NCI-H2227 (cell line): ENCODE results near the gene DCUN1D1.

ENCODE experiments used
- DNase-seq: peaks from one replicate; lab custom pipeline; 2025; ENCODE audit not compliant: unreplicated experiment; lab: John Stamatoyannopoulos, UW

DCUN1D1 gene

DNA sequence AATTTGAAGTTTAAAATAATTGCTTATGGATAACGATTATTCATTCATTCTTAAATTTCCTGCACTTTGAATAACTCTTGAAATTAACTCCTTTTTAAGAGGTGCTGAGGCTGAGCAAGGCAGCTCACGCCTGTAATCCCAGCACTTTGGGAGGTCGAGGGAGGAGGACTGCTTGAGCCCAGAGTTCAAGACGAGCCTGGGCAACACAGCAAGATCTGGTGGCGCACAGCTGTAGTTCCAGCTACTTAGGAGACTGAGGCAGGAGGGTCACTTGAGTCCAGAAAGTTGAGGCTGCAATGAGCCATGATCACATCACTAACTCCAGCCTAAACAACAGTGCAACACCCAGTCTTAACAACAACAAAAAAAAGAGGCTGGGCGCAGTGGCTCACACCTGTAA, 8.0 kb downstream of the DCUN1D1 start:
- no peak for DNase-seq

GRCh38 chr3:182971637-182972036, 8.7 kb downstream of the DCUN1D1 start:
- DNase-seq: no peak

DNA sequence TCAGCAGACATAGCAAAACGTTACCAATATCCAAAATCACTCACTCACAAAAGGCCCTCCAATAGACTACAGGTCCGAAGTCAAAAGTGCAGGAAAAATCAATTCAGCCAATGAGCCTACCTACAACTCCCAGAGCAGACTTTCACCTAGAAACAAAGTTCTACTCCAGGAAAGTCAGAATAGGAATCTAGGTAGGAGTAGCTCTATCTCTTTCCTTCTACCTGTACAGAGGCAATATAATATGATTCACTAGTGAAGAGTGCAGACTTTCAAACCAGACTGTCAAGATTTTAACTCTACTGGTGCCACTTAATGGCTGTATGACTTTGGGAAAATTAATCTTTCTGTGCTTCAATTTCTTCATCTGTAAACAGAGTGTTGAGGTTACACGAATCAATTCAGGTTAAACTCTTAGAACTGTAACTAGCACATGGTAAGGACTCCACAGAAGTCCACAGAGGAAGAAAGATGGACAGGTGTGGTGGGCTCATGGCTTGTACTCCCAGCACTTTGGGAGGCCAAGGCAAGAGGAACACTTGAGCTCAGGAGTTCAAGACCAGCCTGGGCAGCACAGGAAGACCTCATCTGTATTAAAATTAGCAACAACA, 9.4 kb downstream of the DCUN1D1 start:
- DNase-seq: no peak

GRCh38 chr3:182969853-182970252, 10.5 kb downstream of the DCUN1D1 start:
- no peak for DNase-seq

- no peak for DNase-seq
Observed at GRCh38 chr3:182969277-182969676, 11.1 kb downstream of the DCUN1D1 start.

DNA sequence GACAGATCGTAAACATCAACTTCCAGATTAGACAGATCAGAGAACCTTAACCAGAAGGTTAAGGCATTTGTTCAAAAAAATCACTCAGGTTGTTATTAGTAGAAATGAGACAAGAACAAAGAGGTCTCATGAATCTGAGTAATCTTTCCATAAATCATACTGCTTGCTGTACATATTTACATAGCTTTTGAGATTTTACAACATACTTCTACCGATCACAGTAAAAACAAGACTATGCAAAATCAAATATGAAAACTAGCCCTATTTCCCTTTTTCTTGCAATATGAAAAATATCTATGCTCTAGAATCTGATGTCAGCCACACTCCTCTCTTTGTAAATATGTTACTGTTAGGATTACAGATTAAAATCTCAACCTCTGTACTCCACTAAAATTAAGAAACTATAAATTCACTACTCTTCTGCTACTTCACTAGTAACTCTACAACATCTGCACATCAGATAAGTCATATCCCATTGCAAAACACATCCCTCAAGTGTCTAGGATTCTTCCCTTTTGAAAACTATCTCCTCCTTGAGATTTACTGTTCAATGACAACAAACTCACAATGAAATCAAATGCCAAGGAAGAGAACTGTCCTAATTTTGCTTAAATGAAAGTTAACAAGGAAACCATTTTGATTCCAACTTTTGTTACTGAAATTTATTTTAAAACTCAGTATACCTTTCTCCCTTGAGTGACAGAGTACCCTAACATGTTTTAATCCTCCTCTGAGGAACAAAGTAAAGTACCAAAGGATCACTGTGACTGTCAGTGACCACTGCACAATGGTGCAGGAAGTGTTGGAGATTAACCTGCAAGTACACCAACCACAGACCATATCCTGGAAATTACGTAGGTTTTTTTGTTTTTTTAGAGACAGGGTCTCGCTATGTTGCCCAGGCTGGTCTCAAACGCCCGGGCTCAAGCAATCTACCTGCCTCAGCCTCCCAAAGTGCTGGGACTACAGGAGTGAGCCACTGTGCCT, 12.8 kb downstream of the DCUN1D1 start:
- no peak for DNase-seq

DNA sequence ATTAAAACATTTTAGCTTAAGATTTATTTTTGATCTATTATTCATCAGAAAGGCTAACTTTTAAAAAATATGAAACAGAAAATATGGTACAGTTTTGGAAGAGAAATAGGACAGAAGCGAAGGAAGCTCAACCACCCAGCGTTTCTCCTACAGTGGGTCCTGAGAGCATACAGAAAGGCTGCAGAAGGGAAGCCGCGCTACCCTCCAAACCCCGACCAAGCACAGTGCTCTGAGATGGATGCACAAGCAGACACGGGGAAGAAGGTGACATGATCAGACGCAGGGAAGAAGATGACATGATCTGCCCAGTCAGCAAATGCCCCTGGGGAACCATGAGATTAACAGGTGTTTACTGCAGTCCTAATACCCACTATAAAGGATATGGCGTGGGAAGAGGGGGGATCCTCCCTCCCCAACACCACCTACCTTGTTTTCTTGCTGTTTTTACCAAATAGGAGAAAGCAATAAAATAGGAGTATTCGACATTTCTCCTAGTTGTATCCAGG, 14.4 kb downstream of the DCUN1D1 start:
- DNase-seq: no peak

- DNase-seq: no peak
Observed at GRCh38 chr3:182964179-182964578, 16.2 kb downstream of the DCUN1D1 start.

DNA sequence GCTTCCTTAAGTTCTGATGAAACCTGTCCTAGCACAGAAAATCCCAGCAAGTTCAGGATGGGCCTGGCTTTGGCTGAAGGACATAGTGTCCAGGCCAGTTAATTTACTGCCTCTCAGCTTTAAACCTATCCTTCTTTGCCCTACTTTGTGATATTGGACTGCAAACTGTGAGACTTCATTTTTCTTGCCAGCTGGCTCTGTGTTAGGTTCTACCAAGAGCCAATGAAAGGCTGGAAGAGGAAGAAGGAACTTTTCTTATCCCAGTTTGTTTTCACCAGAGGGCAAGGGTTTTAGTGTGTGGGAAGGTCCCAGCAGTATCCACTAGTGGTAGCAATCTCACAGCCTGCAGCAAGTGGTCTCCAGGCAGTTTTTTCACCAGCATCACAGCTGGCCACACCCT, 18.2 kb downstream of the DCUN1D1 start:
- no peak for DNase-seq

- DNase-seq: peak; percentile 90
Observed at GRCh38 chr3:182959474-182960350, 20.6 kb downstream of the DCUN1D1 start.

DNA sequence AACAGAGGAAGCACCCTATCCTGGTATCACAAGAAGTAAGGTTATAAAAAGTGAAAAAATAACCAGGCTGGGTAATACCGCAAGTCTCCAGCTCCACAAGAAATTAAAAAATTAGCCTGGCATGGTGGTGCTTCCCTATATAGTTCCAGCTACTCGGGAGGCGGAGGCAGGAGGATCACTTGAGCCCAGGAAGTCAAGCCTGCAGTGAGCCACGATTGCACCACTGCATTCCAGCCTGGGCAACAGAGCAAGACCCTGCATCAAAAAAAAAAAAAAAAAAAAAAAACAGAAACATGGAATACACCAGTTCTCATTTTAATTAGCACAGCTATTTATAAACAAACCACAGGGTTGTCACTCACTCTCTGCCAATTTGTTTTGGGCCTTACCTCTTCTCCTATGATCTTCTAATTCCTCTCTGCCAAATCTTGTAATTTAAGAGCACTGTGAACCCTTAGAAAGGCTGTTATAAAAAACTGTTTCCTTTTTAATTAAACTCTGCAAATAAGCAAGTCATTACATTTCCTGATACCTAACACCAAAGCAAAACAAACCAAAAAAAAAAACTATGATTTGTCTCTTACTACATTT, 22.6 kb downstream of the DCUN1D1 start:
- DNase-seq: no peak

DNA sequence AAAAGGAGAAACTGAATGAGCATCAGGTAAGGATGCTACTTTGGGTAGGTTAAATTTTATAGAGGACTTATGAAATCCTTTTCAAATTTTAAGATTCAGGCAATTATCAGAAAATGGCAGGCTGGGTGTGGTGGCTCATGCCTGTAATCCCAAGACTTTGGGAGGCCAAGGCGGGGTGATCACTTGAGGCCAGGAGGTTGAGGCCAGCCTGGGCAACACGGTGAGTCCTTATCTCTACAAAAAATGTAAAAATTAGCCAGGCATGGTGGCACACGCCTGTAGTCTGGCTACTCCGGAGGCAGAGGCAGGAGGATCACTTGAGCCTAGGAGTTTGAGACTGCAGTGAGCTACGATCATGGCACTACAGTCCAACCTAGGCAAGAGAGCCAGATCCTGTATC, 23.1 kb downstream of the DCUN1D1 start:
- DNase-seq: no peak

GRCh38 chr3:182954553-182955235, 25.6 kb downstream of the DCUN1D1 start:
- no peak for DNase-seq

GRCh38 chr3:182949688-182950087, 30.6 kb downstream of the DCUN1D1 start:
- DNase-seq: no peak

- no peak for DNase-seq
Observed at GRCh38 chr3:182948305-182948704, 32.0 kb downstream of the DCUN1D1 start.

DNA sequence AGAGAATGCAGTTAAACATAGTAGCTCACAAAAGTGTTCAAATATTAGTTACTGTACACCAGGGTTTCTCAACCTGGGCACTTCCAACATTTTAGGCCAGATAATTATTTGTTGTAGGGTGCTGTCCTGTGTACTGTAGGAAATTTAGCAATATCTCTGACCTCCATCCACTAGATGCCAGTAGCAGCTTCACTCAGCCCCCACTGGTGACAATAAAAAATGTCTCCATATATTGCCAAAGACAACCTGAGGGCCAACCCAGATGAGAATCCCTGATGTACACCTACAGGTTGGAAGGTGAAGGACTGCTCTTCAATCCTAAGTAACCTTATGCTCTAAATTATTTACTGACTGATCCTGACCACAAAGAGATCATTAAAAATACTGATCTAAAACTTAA, 32.5 kb downstream of the DCUN1D1 start:
- DNase-seq: no peak

GRCh38 chr3:182941719-182942118, 38.6 kb downstream of the DCUN1D1 start:
- no peak for DNase-seq

DNA sequence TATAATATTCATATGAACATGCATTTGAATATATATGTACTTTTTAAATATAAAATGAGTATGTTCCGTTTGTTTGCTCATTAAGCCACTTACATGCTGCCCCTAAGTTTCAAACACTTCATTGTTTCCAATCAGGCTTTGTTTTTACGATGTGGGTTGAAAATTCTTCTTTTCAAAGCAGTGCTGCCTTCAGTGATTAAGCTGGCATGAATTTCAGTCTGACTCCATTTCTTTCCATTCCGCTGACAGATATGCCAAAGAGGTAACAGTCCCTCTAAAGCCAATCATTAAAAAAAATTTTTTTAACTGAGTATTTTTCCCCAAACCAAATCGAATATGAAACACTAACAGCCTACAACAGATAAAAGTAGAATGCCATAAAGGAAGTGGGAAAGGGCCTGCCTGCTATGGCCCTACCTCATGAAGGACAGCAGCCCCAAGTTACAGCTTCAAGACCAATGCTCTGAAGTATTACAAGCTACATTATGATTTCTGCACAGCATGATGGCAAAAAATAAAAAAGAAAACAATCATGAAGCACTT, 40.0 kb downstream of the DCUN1D1 start:
- DNase-seq: no peak

DNA sequence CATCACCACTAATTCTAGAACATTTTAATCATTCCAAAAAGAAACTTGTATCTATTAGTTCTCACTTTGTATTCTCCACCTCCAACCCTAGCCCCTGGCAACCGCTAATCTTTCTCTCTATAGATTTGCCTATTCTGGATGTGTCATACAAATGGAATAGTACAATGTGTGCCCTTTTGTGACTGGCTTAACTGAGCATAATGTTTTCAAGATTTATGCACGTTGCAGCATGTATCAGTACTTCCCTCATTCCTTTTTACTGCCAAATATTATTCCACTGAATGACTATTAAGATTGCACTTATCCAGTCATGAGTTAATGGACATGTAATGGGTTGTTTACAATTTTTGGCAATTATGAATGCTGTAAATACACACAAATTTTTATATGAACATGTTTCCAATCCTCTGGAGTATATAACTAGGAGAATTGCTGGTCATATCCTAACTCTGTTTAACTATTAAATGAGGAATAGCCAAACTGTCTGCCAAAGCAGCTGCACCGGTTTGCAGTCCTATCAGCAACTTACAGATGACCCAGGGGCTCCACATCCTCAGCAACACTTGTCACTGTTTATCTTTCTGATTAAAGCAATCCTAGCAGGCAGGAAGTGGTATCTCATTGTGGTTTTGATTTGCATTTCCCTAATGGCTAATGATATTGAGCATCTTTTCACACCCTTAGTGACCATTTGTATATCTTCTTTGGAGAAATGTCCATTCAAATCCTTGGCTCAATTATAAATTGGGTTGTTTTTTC, 42.9 kb downstream of the DCUN1D1 start:
- no peak for DNase-seq
